ENCODE results near the gene ATP8B3.

The ATP8B3 gene

DNA sequence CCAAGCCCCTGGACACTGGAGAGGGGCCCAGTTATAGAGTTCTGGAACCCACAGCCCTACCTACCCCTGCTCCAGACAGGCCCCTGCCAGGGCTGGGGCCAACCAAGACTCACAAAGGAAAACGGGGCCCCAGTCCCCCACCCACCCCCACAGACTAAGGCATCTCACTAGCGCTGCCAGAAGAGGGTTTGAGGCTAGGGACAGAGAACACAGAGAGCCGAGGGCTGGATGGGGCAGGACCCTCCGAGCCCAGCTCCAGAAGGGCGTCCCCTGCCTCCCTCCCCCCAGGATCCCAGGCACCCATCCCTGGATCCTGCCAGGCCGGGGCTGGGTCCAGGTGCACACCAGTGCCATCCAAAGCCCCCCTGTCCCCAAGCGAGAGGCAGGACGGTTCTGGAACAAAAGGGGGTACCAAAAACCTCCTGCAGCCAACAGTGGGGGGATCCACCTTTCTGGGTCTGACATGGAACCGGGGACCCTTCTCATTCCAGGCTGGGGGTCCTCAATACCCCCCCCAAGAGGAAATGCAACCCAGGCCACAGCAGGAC is 40.6 kb upstream of the ATP8B3 start:
- H3K4me3 ChIP-seq (ENCODE audit: low read depth, low read length), result no peak overlapping the region
- no peak for DNase-seq (ENCODE audit: low read depth)

DNA sequence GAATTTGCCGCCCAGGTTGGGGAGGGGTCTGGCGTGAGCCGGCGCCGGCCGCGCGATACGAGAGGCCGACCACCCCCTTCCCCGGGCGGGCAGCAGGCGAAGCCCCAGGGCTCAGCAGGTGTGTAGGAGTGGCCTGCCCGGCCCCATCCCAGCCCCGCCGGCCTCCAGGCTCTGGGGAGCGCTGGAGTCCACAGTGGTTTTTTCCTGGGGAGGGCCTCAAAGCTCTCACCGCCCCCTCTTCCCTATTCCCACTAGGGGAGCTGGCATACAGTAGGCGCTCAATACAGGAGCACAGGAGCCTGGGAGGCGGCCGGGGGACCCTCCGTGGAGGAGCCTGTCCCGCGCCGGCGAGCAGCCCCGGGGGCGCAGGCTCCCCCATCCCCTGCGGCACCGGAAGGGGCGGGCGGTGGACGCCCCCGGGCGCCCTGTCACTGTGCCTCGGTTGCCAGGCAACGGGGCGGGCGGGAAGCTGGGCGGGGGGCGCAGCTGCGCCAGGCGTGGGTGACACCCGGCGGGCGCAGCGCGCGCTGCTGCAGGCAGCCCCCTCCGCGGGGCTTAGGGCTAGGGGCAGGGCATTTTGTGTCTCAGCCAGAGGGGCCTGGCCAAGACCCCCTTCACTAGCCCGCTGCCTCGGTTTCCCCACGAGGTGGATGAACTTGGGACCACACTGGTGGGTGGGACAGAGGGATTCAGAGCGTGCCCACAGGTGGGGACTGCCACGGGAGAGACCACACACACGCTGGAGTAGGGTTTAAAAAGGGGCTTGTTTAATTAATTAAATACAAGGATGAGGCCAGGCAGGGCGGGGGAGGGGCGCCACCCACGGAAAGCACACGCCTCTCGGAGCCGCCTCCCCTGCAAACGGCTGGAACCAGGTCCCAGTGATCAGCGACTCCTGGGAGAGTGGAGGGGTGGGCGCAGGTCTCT is 39.8 kb upstream of the ATP8B3 start:
- no peak overlapping the region for H3K4me3 ChIP-seq (ENCODE audit: low read depth, low read length)
- no peak for DNase-seq (ENCODE audit: low read depth)

DNA sequence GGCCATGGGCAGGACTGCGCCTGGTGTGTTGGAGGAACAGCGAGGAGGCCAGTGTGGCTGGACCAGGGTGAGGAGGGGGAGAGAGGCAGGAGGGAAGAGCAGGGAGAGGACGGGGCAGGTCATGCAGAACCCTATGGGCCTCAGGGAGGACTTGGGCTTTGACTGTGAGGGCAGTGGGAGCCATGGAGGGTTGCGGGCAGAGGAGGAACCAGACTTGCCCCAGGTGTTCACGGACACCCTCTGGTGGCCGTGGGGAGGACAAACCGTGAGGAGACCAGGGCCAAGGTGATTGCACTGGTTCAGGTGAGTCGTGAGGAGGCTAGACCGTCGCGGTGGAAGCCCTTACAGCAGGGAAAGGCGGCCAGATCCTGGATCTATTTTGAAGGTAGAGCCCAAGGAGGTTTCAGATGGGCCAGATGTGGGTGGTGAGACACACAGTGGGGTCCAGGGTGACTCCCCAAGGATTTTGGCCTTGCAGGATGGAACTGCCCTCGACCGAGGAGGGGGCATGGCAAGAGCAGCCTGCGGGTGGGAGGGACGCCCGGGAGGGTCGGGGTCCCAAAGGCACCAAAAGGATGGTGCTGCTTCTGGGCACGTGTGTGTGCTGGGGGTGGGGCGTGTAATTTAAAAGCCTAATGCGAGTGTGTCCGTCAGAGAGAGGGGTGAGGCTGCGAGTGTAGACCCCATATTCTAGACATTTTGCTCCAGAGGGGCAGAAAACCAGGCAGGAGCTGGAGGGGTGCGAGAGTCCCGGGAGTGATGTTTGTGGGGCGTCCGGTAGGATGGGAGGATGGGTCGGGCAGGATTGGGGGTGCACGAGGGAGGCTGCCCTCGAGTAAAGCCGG is 39.0 kb upstream of the ATP8B3 start:
- no peak overlapping the region for H3K4me3 ChIP-seq (ENCODE audit: low read depth, low read length)

DNA sequence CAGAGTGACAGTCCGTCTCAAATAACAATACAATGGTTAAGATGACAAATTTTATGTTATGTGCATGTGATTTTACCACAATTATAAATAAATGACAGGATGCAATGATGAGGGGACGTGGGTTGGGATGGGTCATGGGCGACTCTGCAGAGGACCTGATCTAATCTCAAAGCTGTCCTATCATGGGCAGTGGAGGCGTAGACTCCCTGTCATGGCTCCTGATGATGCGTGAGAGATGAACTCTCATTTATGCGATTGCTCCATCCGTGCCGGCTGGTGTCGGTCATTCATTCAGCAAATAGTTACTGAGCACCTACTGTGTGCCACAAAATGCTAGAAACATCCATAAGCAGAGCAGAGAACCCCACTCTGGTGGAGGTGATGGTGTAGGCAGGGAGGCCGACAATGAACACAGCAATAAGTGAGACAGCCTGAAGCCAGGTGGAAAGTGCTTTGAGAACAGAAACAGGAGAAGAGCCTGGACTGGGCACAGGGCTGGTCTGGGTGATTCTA is 37.9 kb upstream of the ATP8B3 start:
- H3K4me3 ChIP-seq (ENCODE audit: low read depth, low read length), result no peak overlapping the region
- DNase-seq (ENCODE audit: low read depth), result no peak

More for the DNA sequence above, 39.0 kb upstream of the ATP8B3 start:
- no peak for DNase-seq (ENCODE audit: low read depth)

DNA sequence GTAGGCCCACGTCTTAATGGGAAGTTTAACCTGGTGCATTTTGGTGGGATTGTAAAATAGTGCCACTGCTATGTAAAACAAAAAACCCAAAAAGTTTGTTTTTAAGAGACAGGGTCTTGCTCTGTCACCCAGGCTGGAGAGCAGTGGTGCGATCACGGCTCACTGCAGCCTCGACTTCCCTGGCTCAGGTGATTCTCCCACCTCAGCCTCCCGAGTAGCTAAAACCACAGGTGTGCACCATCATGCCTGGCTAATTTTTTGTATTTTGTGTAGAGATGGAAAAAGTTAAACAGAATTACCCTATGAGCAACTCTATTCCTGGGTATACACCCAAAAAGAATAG is 37.0 kb upstream of the ATP8B3 start:
- DNase-seq (ENCODE audit: low read depth), result no peak
- H3K4me3 ChIP-seq (ENCODE audit: low read depth, low read length), result no peak overlapping the region

DNA sequence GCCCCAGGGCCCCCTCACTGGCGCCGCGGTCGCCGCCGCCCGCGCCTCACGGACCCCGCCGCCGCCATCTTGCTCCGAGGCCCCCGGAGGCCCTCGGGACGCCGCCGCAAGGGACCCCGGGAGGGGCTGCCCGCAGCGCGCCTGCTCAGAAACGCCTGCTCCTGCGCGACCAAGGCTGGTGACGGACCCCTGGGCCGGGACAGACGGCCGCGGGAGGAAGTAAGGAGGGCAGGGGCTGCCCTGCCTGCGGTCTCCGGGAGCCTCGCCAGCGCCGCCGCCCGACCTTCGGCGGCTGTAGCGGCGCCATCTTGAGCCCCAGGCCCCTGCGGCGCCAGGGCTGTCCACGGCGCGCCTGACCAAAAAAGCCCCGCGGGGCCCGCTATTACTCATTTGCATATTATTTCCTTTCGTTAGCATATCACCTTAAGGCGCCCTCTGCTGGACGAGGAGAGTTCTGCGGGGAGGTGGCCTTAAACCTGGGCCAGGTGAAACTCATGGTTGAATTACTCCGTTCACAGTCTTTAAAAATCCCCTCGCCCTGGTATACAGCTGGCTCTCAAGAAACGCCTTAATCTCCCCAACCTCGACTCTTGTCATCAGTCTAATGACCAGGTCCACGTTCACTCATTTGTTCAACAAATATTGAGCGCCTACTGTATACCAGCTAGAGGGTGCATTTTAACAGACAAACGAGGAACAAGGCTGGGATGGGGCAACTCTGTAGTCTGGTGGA is 36.5 kb upstream of the ATP8B3 start, which contains the start of gene REXO1:
TSS of gene REXO1 (minus strand) at position 85 of the 733 bp plus-strand sequence. CDS start 125 bp downstream, outside the sequence.
- peak within 1 kb of the TSS; percentile 96 for H3K4me3 ChIP-seq (ENCODE audit: low read depth, low read length)
- DNase-seq (ENCODE audit: low read depth), result peak; percentile 64

DNA sequence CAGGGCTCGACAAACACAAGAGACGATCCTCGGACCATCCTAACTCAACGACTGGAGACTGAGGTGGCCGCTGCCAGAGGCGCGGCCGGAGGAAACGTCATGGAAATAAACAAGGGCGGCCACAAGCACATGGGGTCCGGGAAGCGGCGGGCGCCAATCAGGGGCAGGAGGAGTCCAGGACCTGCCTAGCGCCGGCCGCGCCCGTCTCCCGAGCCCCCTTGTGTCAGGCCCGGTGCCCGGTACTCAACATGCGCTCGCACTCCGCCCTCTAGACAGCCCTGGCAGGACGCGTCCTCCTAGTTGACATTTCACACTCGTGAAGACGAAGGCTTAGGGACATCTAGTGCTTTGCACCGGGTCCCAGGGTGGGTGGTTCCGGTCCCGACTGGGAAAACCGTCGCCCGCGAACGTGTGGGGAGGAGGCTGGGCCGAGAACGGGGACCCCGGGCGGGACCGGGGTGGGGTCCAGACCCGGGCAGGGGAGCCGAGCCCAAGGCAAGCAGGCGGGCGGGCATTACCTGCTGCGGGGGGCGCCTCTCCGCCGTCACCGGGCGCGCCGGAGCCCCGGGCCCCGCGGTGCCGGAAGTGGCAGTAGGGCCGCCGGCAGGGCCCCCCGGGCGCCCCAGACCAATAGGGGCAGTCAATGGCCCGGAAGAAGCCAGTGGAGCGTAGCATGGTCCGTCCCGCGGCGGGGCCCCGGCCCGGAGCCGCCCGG is 35.8 kb upstream of the ATP8B3 start:
- no peak for DNase-seq (ENCODE audit: low read depth)
- H3K4me3 ChIP-seq (ENCODE audit: low read depth, low read length), result peak overlapping the region; percentile 96

DNA sequence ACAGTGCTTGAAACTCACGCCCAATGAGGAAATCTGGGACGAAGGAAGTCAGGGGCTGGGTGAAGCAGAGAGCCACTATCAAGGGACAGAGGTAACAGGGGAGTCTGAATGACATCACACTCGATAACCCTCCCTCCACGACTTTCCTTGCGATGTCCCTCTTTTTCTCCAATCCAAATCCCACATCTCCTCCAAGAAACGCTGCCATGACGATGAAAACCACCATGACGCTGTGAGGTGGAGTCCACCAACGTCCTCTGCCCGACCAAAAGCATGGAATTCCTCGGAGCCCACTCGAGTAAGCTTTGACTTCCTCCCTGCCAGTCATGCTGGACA is 35.2 kb upstream of the ATP8B3 start:
- H3K4me3 ChIP-seq (ENCODE audit: low read depth, low read length), result peak overlapping the region; percentile 96
- no peak for DNase-seq (ENCODE audit: low read depth)

DNA sequence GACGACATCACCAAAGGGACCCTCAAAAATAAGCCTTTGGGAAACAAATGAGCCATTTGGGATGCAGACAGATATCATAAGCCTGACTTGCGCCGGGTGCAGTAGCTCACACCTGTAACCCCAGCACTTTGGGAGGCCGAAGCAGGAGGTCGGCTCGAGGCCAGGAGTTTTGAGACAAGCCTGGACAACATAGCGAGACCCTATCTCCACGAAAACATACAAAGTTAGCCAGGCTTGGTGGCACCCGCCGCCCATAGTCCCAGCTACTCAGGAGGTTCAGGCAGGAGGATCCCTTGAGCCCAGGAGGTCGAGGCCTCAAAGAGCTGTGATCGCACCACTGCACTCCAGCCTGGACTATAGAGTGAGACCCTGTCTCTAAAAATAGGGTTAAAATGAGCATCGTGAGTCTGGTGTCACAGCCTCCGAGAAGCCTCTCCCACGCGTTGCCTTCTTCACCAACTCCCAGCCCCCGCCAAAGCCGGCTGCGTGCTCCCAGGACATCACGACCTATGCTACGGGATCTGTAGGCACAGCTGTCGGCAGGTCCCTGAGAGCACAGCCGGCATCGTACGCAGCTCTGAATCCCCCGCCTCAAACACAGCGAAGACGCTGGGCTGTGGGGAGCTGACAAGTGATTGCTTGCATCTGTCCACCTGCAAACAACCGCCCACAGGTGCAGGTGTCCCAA is 34.6 kb upstream of the ATP8B3 start:
- H3K4me3 ChIP-seq (ENCODE audit: low read depth, low read length), result peak overlapping the region; percentile 96

DNA sequence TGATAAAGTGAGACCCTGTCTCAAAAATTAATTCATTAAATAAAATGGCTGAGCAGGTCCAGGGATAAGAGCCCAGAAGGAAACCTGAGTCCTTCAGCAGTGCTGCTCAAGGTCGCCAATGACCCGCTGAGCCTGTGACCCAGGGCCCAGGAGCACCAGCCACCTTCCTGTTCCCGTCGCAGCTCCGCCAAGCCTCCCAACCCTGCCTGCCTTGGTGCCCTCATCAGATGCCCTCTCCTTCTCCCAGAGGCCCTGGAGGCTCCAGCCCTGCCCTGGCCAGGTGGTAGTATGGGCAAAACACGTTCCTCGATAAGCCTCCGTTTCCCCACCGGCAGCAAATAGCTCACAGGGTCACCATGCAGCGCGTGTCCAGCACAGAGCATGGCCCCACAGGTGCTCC is 33.6 kb upstream of the ATP8B3 start:
- DNase-seq (ENCODE audit: low read depth), result no peak
- no peak overlapping the region for H3K4me3 ChIP-seq (ENCODE audit: low read depth, low read length)

More for the DNA sequence above, 34.6 kb upstream of the ATP8B3 start:
- no peak for DNase-seq (ENCODE audit: low read depth)

DNA sequence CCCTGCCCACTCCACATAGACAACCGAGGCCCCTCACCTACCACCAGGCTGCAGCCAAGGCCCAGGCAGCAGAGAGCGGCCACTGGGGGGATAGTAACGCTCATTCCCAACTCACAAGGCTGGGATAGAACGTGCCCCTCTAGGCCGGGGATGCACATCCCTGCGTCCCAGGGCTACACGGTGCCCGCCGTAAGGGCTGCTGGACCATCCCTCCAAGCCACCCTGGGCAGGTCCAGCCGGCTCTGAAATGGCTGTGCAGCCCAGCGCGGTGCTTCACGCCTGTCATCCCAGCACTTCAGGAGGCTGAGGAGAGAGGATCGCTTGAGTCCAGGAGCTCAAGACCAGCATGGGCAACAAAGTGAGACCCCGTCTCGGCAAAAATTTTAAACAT is 33.0 kb upstream of the ATP8B3 start:
- DNase-seq (ENCODE audit: low read depth), result no peak
- no peak overlapping the region for H3K4me3 ChIP-seq (ENCODE audit: low read depth, low read length)

DNA sequence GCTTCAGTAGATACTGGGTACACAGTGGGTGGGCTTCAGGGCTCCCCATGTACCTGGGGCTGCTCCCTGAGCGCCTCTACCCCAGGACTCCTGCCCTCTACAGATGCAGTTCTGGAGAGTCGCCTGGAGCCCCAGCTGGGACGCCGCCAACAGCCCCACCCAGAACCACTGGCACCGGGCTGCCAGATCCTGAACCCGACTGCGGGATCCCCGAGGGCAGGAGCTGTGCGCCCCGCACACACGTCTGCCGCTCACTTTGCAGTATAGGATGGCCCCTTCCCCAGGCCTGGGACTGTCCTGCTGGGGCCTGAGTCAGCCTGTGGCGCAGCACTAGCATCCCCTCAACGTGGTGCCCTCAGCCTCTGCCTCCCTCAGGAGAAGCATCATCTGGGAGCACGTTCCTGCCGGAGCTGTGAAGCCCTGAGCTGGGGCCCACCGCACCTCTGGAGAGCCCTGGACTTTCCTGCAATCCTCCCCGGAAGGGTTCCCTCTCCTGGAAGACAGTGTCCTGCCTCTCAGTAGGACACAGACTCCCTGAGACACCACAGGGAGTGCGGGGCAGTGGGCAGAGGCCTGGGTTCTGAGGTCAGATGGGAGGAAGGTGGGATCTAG is 32.5 kb upstream of the ATP8B3 start:
- H3K4me3 ChIP-seq (ENCODE audit: low read depth, low read length), result no peak overlapping the region
- DNase-seq (ENCODE audit: low read depth), result no peak

DNA sequence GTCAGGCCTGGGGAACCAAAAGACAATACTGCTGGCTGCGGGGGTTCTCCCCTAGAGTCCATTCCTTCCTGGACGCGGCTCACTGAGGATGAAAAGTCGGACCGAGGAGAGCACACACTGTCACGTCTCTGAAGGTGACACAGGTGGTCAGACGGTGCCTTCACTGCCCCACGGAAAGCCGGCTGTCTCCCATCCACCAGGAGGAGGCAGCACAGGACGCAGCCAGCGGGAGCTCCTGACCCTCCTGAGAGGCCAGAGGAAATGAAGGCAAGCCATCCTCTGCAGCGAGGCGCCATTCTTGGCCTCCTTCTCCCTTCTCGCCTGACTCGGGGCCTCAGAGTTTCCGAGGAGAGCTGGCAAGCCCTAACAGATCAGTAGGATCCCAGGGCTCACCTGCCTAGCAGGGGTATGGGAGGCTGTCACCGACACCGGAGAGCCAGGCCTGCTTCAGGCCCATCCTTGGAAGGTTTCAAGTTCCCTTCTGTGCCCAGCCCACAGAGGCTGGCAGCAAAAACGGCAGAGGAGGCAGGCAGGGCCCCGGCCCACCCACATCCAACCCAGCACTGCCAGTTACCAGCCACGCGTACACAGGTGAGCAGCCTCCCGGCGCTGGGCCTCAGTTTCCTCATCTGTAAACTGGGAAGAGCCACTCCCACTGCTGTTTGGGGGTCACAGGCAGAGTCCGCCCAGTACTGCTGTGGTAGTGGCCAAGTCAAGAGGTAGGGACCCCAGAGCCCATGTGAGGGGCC is 31.7 kb upstream of the ATP8B3 start:
- no peak overlapping the region for H3K4me3 ChIP-seq (ENCODE audit: low read depth, low read length)
- DNase-seq (ENCODE audit: low read depth), result no peak

DNA sequence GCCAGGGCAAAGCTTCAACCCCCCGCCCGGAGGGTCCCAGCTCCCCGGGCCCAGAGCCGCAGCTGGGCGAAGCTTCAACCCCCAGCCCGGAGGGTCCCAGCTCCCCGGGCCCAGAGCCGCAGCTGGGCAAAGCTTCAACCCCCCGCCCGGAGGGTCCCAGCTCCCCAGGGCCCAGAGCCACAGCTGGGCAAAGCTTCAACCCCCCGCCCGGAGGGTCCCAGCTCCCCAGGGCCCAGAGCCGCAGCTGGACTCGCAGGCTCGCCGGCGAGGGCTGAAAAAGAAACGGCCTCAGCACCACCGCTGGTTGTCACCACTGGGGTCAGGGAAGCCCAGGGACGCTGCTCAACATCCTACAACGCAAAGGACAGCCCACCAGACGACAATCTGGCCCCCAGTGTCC is 31.0 kb upstream of the ATP8B3 start:
- DNase-seq (ENCODE audit: low read depth), result no peak
- H3K4me3 ChIP-seq (ENCODE audit: low read depth, low read length), result no peak overlapping the region

DNA sequence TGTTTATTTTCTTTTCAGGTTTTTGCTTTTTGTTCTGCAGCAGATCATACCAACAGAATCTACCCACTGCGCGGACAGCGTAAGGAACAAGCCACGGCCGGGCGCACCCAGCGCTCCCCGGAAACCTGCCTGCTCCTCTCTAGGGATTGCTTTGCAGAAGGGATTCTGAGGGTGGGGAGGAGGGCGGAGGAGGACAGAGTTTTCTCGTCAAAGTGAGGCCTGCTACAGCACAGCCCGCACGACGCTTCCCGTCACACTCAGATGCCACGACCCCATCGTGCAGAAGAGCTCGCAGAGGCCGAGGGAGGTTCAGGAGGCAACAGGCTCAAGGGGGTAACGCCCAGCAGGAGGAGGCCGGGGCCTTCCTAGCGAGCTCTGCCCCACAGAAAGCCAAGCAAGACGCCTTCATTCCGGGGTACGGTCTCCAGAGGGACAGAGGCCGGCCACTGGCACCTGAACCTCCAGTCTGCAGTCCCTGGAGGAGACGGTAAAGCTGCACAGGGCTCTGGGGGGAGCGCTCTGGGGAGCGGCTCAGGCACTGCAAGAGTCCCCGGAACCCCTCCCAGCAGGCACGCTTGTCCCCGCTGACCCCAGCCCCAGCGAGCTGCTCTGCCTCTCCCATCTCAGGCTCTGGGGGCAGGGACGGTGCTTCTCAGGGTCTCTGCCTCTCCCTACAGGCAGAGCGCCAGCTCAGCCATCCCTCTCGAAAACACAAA is 29.3 kb upstream of the ATP8B3 start:
- no peak for DNase-seq (ENCODE audit: low read depth)
- no peak overlapping the region for H3K4me3 ChIP-seq (ENCODE audit: low read depth, low read length)

DNA sequence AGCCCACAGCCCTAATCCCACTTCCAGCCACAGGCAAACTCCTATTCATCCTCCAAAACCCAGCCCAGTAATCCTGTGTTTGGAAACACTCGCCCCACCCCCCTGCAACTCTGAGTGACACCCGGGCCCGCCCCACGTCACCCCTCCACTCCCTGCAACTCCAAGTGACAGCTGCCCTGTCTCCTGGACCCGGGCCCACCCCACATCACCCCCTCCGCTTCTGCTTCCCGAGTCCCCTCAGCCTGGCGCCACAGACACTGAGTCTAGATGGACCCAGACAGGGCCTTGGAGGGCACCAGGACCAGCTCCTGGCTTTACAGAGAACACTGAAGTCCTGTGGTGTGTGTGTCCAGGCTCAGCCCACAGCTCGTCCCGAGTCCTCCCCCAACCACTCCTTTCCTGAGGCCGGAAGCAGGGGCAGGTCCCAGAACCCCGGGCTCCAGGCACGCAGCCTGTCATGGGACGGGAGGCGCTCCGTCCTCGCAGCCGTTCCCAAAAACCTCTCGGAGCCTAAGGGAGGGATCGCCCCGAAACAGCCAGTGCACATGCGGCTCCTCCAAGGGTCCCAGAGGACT is 28.6 kb upstream of the ATP8B3 start:
- no peak overlapping the region for H3K4me3 ChIP-seq (ENCODE audit: low read depth, low read length)
- DNase-seq (ENCODE audit: low read depth), result no peak
